IMR-90 (cell line): Measurements from ENCODE around the gene NEUROG1.

Experiments used
- CEBPB ChIP-seq: IDR thresholded peaks from 2 replicates; pipeline ENCODE4 v1.6.1; 2012; ENCODE audit warnings: low read depth, low read length, improper control_type of control experiment
- CHD1 ChIP-seq: IDR thresholded peaks from 2 replicates; pipeline ENCODE4 v1.6.1; 2012; ENCODE audit warnings: low read depth, low read length, improper control_type of control experiment
- MAFK ChIP-seq: IDR thresholded peaks from 2 replicates; pipeline ENCODE4 v1.6.1; 2012; ENCODE audit warnings: low read depth, low read length, improper control_type of control experiment
- MAZ ChIP-seq: IDR thresholded peaks from 2 replicates; pipeline ENCODE4 v1.6.1; 2012; ENCODE audit warnings: low read depth, mild to moderate bottlenecking, low read length, improper control_type of control experiment, moderate library complexity, borderline replicate concordance
- MXI1 ChIP-seq: IDR thresholded peaks from 2 replicates; pipeline ENCODE4 v1.6.1; 2012; ENCODE audit warnings: low read depth, mild to moderate bottlenecking, low read length, moderate library complexity, borderline replicate concordance
- NFE2L2 ChIP-seq: fragments of 150-350 bp; IDR thresholded peaks from 2 replicates; pipeline ENCODE4 v1.6.1; 2016; ENCODE audit warnings: low read depth, mild to moderate bottlenecking, low read length
- POLR2A ChIP-seq: IDR thresholded peaks from 2 replicates; pipeline ENCODE4 v1.6.1; 2012; ENCODE audit warnings: mild to moderate bottlenecking, low read depth, low read length
- RAD21 ChIP-seq: IDR thresholded peaks from 2 replicates; pipeline ENCODE4 v1.6.1; 2012; ENCODE audit warnings: low read length, improper control_type of control experiment
- SMC3 ChIP-seq: fragments of 150-350 bp; IDR thresholded peaks from 2 replicates; pipeline ENCODE4 v1.6.1; 2016; ENCODE audit warnings: low read depth, mild to moderate bottlenecking, antibody characterized with exemption, low read length, moderate library complexity
- USF2 ChIP-seq: fragments of 150-350 bp; IDR thresholded peaks from 2 replicates; pipeline ENCODE4 v1.6.1; 2017; ENCODE audit warnings: mild to moderate bottlenecking, antibody characterized with exemption, low read length, low read depth
- TF ChIP-seq, protein P1 (sequence below): conservative IDR thresholded peaks from 2 replicates; pipeline ENCODE4 v1.5.1; 2012; ENCODE audit warnings: mild to moderate bottlenecking, low read depth, low read length, improper control_type of control experiment

DNA sequence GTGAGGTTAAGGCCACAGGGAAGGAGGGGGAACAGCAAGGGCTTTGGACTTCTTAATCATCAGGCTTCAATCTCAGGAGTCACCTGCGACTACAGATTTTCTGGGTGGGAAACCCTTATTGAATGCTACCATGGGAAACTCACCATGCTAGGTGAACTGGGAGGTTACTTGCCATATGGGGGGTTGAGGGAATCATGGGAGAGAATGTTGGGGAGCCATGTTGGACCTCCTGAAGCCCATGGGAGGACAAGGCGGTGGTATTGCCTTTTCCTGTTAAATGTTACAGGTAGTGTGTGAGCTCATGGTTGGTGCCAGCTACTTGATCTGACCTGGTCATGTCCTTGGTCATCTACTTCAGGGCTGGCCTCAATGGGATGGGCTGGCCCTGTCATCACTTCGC lies 31.4 kb downstream of the NEUROG1 start:
- TF ChIP-seq, protein P1, sequence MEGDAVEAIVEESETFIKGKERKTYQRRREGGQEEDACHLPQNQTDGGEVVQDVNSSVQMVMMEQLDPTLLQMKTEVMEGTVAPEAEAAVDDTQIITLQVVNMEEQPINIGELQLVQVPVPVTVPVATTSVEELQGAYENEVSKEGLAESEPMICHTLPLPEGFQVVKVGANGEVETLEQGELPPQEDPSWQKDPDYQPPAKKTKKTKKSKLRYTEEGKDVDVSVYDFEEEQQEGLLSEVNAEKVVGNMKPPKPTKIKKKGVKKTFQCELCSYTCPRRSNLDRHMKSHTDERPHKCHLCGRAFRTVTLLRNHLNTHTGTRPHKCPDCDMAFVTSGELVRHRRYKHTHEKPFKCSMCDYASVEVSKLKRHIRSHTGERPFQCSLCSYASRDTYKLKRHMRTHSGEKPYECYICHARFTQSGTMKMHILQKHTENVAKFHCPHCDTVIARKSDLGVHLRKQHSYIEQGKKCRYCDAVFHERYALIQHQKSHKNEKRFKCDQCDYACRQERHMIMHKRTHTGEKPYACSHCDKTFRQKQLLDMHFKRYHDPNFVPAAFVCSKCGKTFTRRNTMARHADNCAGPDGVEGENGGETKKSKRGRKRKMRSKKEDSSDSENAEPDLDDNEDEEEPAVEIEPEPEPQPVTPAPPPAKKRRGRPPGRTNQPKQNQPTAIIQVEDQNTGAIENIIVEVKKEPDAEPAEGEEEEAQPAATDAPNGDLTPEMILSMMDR: no peak
- no peak for TF ChIP-seq POLR2A
- no peak for TF ChIP-seq CHD1
- no peak for TF ChIP-seq SMC3
- TF ChIP-seq MAZ: no peak
- TF ChIP-seq NFE2L2: no peak
- no peak for TF ChIP-seq MAFK
- no peak for TF ChIP-seq MXI1
- TF ChIP-seq RAD21: no peak
- TF ChIP-seq USF2: no peak
- TF ChIP-seq CEBPB: no peak
